SK-N-MC (cell line): ENCODE results near the gene CTXND2.
"Not testable (repeated sequence)": the region's sequence is repeated elsewhere in the genome, so short reads cannot be mapped to it uniquely, and the experiment has no call there.

Experiments
- DNase-seq: peaks from one replicate; pipeline ENCODE4 v3.0.0-alpha.2; 2011; ENCODE audit warnings: low read depth, low spot score
- H3K27ac ChIP-seq: fragments of 200-600 bp; sonication (generic); 2 replicates; pipeline ENCODE4 v1.5.1; 2016; ENCODE audit warnings: mixed run types
- H3K36me3 ChIP-seq: fragments of 200-600 bp; sonication (generic); 2 replicates; pipeline ENCODE4 v1.6.1; 2017; ENCODE audit warnings: antibody characterized with exemption, low read length, mixed read lengths; ENCODE audit not compliant: insufficient read depth
- H3K4me3 ChIP-seq: fragments of 200-600 bp; sonication (generic); 2 replicates; pipeline ENCODE4 v1.5.1; 2016
- H3K9ac ChIP-seq: fragments of 200-600 bp; sonication (generic); 2 replicates; pipeline ENCODE4 v1.8.0; 2017; ENCODE audit warnings: mixed run types, mixed read lengths; ENCODE audit not compliant: insufficient read length
- H3K9me3 ChIP-seq: fragments of 200-600 bp; sonication (generic); 2 replicates; pipeline ENCODE4 v1.6.1; 2017; ENCODE audit warnings: low read depth, mild to moderate bottlenecking, antibody characterized with exemption, low read length, moderate library complexity, mixed read lengths
- EZH2 ChIP-seq: fragments of 200-600 bp; sonication (generic); IDR thresholded peaks from one replicate; pipeline ENCODE4 v1.6.1; 2017; ENCODE audit warnings: antibody characterized with exemption
- FOXP2 ChIP-seq: optimal IDR thresholded peaks from 2 replicates; pipeline ENCODE3; 2011; ENCODE audit warnings: mild to moderate bottlenecking, moderate library complexity; ENCODE audit not compliant: insufficient read depth; ENCODE audit errors: extremely low read length, control extremely low read depth
- POLR2AphosphoS5 ChIP-seq: IDR thresholded peaks from 2 replicates; pipeline ENCODE4 v1.6.1; 2012; ENCODE audit warnings: mild to moderate bottlenecking, low read depth, low read length, borderline replicate concordance

Gene CTXND2

GRCh38 chr1:150887018-150887417, at the start of gene CTXND2:
Gene CTXND2, plus strand, starts transcription at chr1:150887136. Its CDS starts 25,179 bp downstream, at chr1:150912315.
- TF ChIP-seq FOXP2, result no peak
- TF ChIP-seq POLR2AphosphoS5, result no peak
- no peak for TF ChIP-seq EZH2
- no peak for DNase-seq
- Histone ChIP-seq H3K4me3 (no peak within 1 kb of the TSS), H3K36me3 (no peaks in the 10 kb centered on the region), H3K9me3 (no peaks in the 10 kb centered on the region), H3K27ac (no peak within 1 kb of the TSS), H3K9ac (no peak within 1 kb of the TSS)

- not testable (repeated sequence) for H3K9ac ChIP-seq, H3K9me3 ChIP-seq, H3K27ac ChIP-seq, H3K4me3 ChIP-seq, DNase-seq
- H3K36me3 ChIP-seq, result peaks cover 17% of the 10 kb centered on the region; the same call in 1 of the 2 replicates
These were observed 46.1 kb upstream of the CTXND2 start for GRCh38 chr1:150840850-150841249.

- Histone ChIP-seq H3K9ac (no peak overlapping the region), H3K4me3 (no peak overlapping the region), H3K27ac (no peak overlapping the region), H3K36me3 (peaks cover 11% of the 10 kb centered on the region; the same call in 1 of the 2 replicates), H3K9me3 (no peaks in the 10 kb centered on the region)
- TF ChIP-seq EZH2 (no peak), POLR2AphosphoS5 (no peak), FOXP2 (no peak)
- DNase-seq, result no peak
These were observed 45.3 kb upstream of the CTXND2 start for GRCh38 chr1:150841626-150842025.

- Histone ChIP-seq H3K36me3 (peaks cover 11% of the 10 kb centered on the region; the same call in 1 of the 2 replicates), H3K27ac (no peak overlapping the region), H3K4me3 (no peak overlapping the region), H3K9ac (no peak overlapping the region), H3K9me3 (no peaks in the 10 kb centered on the region)
- no peak for TF ChIP-seq POLR2AphosphoS5
- TF ChIP-seq FOXP2, result no peak
- TF ChIP-seq EZH2, result no peak
- no peak for DNase-seq
These were observed 44.6 kb upstream of the CTXND2 start for GRCh38 chr1:150842343-150842742.

- Histone ChIP-seq H3K9ac (no peak overlapping the region), H3K9me3 (no peaks in the 10 kb centered on the region), H3K4me3 (no peak overlapping the region)
These were observed 44.0 kb upstream of the CTXND2 start for GRCh38 chr1:150842964-150843363.

GRCh38 chr1:150843474-150843873, 43.5 kb upstream of the CTXND2 start:
- no peaks in the 10 kb centered on the region for H3K9me3 ChIP-seq
- peaks cover 11% of the 10 kb centered on the region; the same call in 1 of the 2 replicates for H3K36me3 ChIP-seq
- DNase-seq, result no peak
- H3K27ac ChIP-seq, result no peak overlapping the region
- no peak for TF ChIP-seq EZH2
- no peak for TF ChIP-seq POLR2AphosphoS5
- no peak for TF ChIP-seq FOXP2
- no peak overlapping the region for H3K9ac ChIP-seq
- no peak overlapping the region for H3K4me3 ChIP-seq

More at GRCh38 chr1:150842964-150843363, 44.0 kb upstream of the CTXND2 start:
- Histone ChIP-seq H3K36me3 (peaks cover 11% of the 10 kb centered on the region; the same call in 1 of the 2 replicates), H3K27ac (no peak overlapping the region)
- no peak for TF ChIP-seq EZH2
- no peak for TF ChIP-seq POLR2AphosphoS5
- no peak for TF ChIP-seq FOXP2
- no peak for DNase-seq

GRCh38 chr1:150846473-150847146, 40.3 kb upstream of the CTXND2 start:
- no peak overlapping the region for H3K27ac ChIP-seq
- TF ChIP-seq EZH2 (no peak), FOXP2 (no peak), POLR2AphosphoS5 (no peak)
- DNase-seq, result no peak
- no peak overlapping the region for H3K4me3 ChIP-seq
- H3K36me3 ChIP-seq, result 0 out of 2 replicates have a peak, but pooled peaks cover 2% of the 10 kb centered on the region
- no peak overlapping the region for H3K9ac ChIP-seq
- H3K9me3 ChIP-seq, result no peaks in the 10 kb centered on the region

- peaks cover 20% of the 10 kb centered on the region for H3K36me3 ChIP-seq
- not testable (repeated sequence) for H3K4me3 ChIP-seq, DNase-seq, H3K9ac ChIP-seq, H3K27ac ChIP-seq, H3K9me3 ChIP-seq
These were observed 36.1 kb upstream of the CTXND2 start for GRCh38 chr1:150850801-150851362.

GRCh38 chr1:150852734-150853133, 34.2 kb upstream of the CTXND2 start:
- peaks cover 20% of the 10 kb centered on the region for H3K36me3 ChIP-seq
- not testable (repeated sequence) for H3K9ac ChIP-seq, H3K27ac ChIP-seq, DNase-seq, H3K4me3 ChIP-seq, H3K9me3 ChIP-seq
